H9 (cell line): ENCODE results near the gene EXPH5. TPM values are rescaled to one million over a fixed set of nuclear protein-coding genes. Genes with fewer than 3 reads are reported as not detected.

ENCODE experiments used
- DNase-seq: peaks from one replicate; pipeline ENCODE4 v3.0.0-alpha.2; 2017
- H2AFZ ChIP-seq: one replicate; pipeline ENCODE4 v1.6.1; 2013; ENCODE audit warnings: mild to moderate bottlenecking, low read length, control low read depth, moderate library complexity
- H2AK5ac ChIP-seq: 2 replicates; pipeline ENCODE4 v1.6.1; 2013; ENCODE audit warnings: low read length, control low read depth, mixed read lengths; ENCODE audit not compliant: insufficient read length
- H2BK120ac ChIP-seq: one replicate; pipeline ENCODE4 v1.6.1; 2013; ENCODE audit warnings: low read depth, mild to moderate bottlenecking, low read length, control low read depth, inconsistent platforms; ENCODE audit not compliant: poor library complexity, severe bottlenecking
- H2BK12ac ChIP-seq: 2 replicates; pipeline ENCODE4 v1.6.1; 2013; ENCODE audit warnings: low read length, control low read depth, mixed read lengths, low read depth; ENCODE audit not compliant: insufficient read length
- H2BK15ac ChIP-seq: 2 replicates; pipeline ENCODE4 v1.6.1; 2013; ENCODE audit warnings: low read depth, low read length, control low read depth
- H2BK20ac ChIP-seq: one replicate; pipeline ENCODE4 v1.6.1; 2013; ENCODE audit warnings: low read depth, mild to moderate bottlenecking, low read length, control low read depth, inconsistent platforms; ENCODE audit not compliant: poor library complexity, severe bottlenecking
- H2BK5ac ChIP-seq: 2 replicates; pipeline ENCODE4 v1.6.1; 2013; ENCODE audit warnings: low read length, control low read depth, mixed read lengths; ENCODE audit not compliant: insufficient read length
- H3K14ac ChIP-seq: 2 replicates; pipeline ENCODE4 v1.6.1; 2013; ENCODE audit warnings: low read length, control low read depth; ENCODE audit not compliant: insufficient read depth
- H3K18ac ChIP-seq: 2 replicates; pipeline ENCODE4 v1.6.1; 2013; ENCODE audit warnings: low read depth, mild to moderate bottlenecking, mixed read lengths, low read length, control low read depth; ENCODE audit not compliant: insufficient read length
- H3K23ac ChIP-seq: 2 replicates; pipeline ENCODE4 v1.6.1; 2013; ENCODE audit warnings: low read length, control low read depth, mixed read lengths, low read depth; ENCODE audit not compliant: insufficient read length
- H3K23me2 ChIP-seq: 2 replicates; pipeline ENCODE4 v1.6.1; 2013; ENCODE audit warnings: low read depth, mild to moderate bottlenecking, mixed read lengths, low read length, control low read depth; ENCODE audit not compliant: insufficient read length, poor library complexity, severe bottlenecking
- H3K27ac ChIP-seq: 2 replicates; pipeline ENCODE4 v1.5.1; 2013; ENCODE audit warnings: low read length, control low read depth, mixed read lengths, low read depth; ENCODE audit not compliant: insufficient read length
- H3K27me3 ChIP-seq: 2 replicates; pipeline ENCODE4 v1.6.1; 2013; ENCODE audit warnings: low read length, control low read depth, inconsistent platforms; ENCODE audit not compliant: insufficient read depth
- H3K4ac ChIP-seq: 2 replicates; pipeline ENCODE4 v1.6.1; 2013; ENCODE audit warnings: low read depth, mild to moderate bottlenecking, control low read depth, inconsistent platforms, low read length, moderate library complexity
- H3K4me1 ChIP-seq: 2 replicates; pipeline ENCODE4 v1.6.1; 2013; ENCODE audit warnings: low read length, control low read depth, inconsistent platforms; ENCODE audit not compliant: insufficient read depth
- H3K4me2 ChIP-seq: 2 replicates; pipeline ENCODE4 v1.6.1; 2013; ENCODE audit warnings: low read length, control low read depth, mixed read lengths; ENCODE audit not compliant: insufficient read length, insufficient read depth
- H3K56ac ChIP-seq: 2 replicates; pipeline ENCODE4 v1.6.1; 2013; ENCODE audit warnings: low read depth, mild to moderate bottlenecking, mixed read lengths, low read length, control low read depth; ENCODE audit not compliant: insufficient read length
- H3K79me1 ChIP-seq: 2 replicates; pipeline ENCODE4 v1.6.1; 2013; ENCODE audit warnings: low read depth, mild to moderate bottlenecking, moderate library complexity, low read length, control low read depth, inconsistent platforms; ENCODE audit not compliant: insufficient read depth, poor library complexity, severe bottlenecking
- H3K79me2 ChIP-seq: 2 replicates; pipeline ENCODE4 v1.6.1; 2013; ENCODE audit warnings: low read length, control low read depth, inconsistent platforms; ENCODE audit not compliant: insufficient read depth
- H3K9ac ChIP-seq: 2 replicates; pipeline ENCODE4 v1.6.1; 2013; ENCODE audit warnings: low read length, control low read depth, mixed read lengths; ENCODE audit not compliant: insufficient read length; ENCODE audit errors: extremely low read depth
- H3K9me3 ChIP-seq: one replicate; pipeline ENCODE4 v1.6.1; 2013; ENCODE audit warnings: low read depth, low read length, inconsistent platforms; ENCODE audit not compliant: control insufficient read depth
- H3T11ph ChIP-seq: one replicate; pipeline ENCODE4 v1.6.1; 2013; ENCODE audit warnings: mild to moderate bottlenecking, low read length, control low read depth, inconsistent platforms
- H4K20me1 ChIP-seq: one replicate; pipeline ENCODE4 v1.6.1; 2013; ENCODE audit not compliant: control insufficient read depth, insufficient read length, insufficient read depth
- H4K5ac ChIP-seq: 2 replicates; pipeline ENCODE4 v1.6.1; 2013; ENCODE audit warnings: low read depth, mild to moderate bottlenecking, mixed read lengths, low read length, control low read depth; ENCODE audit not compliant: insufficient read length
- H4K8ac ChIP-seq: replicated peaks from 2 replicates; pipeline ENCODE4 v1.6.1; 2013; ENCODE audit warnings: low read length, control low read depth, mixed read lengths, low read depth; ENCODE audit not compliant: insufficient read length
- H4K91ac ChIP-seq: 2 replicates; pipeline ENCODE4 v1.6.1; 2013; ENCODE audit warnings: low read depth, mild to moderate bottlenecking, moderate library complexity, mixed read lengths, low read length, control low read depth; ENCODE audit not compliant: insufficient read length
- H3K27ac Mint-ChIP-seq, 3 experiments: 2 replicates in 2 of 3; 3 replicates in 1 of 3; pipeline ENCODE4 v1.8.0; 2020 to 2021; ENCODE audit warnings: mixed read lengths in 3 of 3, mild to moderate bottlenecking in 1 of 3, moderate library complexity in 1 of 3
- H3K27me3 Mint-ChIP-seq: 2 replicates; pipeline ENCODE4 v1.8.0; 2021; ENCODE audit warnings: low read depth, mild to moderate bottlenecking, moderate library complexity, mixed read lengths
- H3K36me3 Mint-ChIP-seq, 3 experiments: 2 replicates in 2 of 3; 3 replicates in 1 of 3; pipeline ENCODE4 v1.8.0; 2020 to 2021; ENCODE audit warnings: low read depth in 3 of 3, mixed read lengths in 3 of 3; ENCODE audit not compliant: insufficient read depth in 1 of 3
- H3K4me1 Mint-ChIP-seq, 2 experiments: 2 replicates each; pipeline ENCODE4 v1.8.0; 2020; ENCODE audit warnings: mixed read lengths in 2 of 2
- H3K4me3 Mint-ChIP-seq, 2 experiments: 2 replicates in 1 of 2; 3 replicates in 1 of 2; pipeline ENCODE4 v1.8.0; 2020 to 2021; ENCODE audit warnings: mild to moderate bottlenecking in 2 of 2, mixed read lengths in 2 of 2, moderate library complexity in 1 of 2
- H3K9me3 Mint-ChIP-seq, 2 experiments: 2 replicates in 1 of 2; 3 replicates in 1 of 2; pipeline ENCODE4 v1.8.0; 2020; ENCODE audit warnings: mild to moderate bottlenecking in 2 of 2, mixed read lengths in 2 of 2, moderate library complexity in 1 of 2
- WGBS: extraction: QIAGEN DNeasy Blood & Tissue Kit; methylation state at CpG from one replicate; pipeline ENCODE4 v1.1.7; 2013; ENCODE audit warnings: missing lambda C conversion rate, low lambda C conversion rate, mixed read lengths; ENCODE audit not compliant: insufficient read length; ENCODE audit errors: extremely low coverage; 5-methylcytosine and 5-hydroxymethylcytosine counted together
- total RNA-seq: library from RNA; stranded (reverse); gene quantifications from 2 replicates; pipeline ENCODE4 v1.2.1, GENCODE V29; 2021
- TF ChIP-seq, protein P1 (sequence below): fragments of 200-600 bp; sonication (generic); conservative IDR thresholded peaks from 3 replicates; pipeline ENCODE4 v1.8.0; 2021; ENCODE audit warnings: antibody characterized with exemption, mild to moderate bottlenecking

EXPH5 gene
- total RNA-seq, 1 experiment from 2014 or later = 3.1 TPM

- no peak overlapping the region for H2BK20ac ChIP-seq
- H3T11ph ChIP-seq = no peak overlapping the region
- no peaks in the 10 kb centered on the region for H4K20me1 ChIP-seq
- no peaks in the 10 kb centered on the region for H3K36me3 Mint-ChIP-seq
- no peaks in the 10 kb centered on the region for H3K27me3 ChIP-seq
- no peaks in the 10 kb centered on the region for H3K9me3 ChIP-seq
- H3K27me3 Mint-ChIP-seq = no peaks in the 10 kb centered on the region
- H3K4ac ChIP-seq = no peak overlapping the region
- H3K18ac ChIP-seq = no peak overlapping the region
- TF ChIP-seq, protein P1, sequence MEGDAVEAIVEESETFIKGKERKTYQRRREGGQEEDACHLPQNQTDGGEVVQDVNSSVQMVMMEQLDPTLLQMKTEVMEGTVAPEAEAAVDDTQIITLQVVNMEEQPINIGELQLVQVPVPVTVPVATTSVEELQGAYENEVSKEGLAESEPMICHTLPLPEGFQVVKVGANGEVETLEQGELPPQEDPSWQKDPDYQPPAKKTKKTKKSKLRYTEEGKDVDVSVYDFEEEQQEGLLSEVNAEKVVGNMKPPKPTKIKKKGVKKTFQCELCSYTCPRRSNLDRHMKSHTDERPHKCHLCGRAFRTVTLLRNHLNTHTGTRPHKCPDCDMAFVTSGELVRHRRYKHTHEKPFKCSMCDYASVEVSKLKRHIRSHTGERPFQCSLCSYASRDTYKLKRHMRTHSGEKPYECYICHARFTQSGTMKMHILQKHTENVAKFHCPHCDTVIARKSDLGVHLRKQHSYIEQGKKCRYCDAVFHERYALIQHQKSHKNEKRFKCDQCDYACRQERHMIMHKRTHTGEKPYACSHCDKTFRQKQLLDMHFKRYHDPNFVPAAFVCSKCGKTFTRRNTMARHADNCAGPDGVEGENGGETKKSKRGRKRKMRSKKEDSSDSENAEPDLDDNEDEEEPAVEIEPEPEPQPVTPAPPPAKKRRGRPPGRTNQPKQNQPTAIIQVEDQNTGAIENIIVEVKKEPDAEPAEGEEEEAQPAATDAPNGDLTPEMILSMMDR = no peak
- no peak overlapping the region for H3K14ac ChIP-seq
- 0 out of 2 replicates have a peak, but pooled peaks cover 6% of the 10 kb centered on the region for H3K4me1 ChIP-seq
- no peaks in the 10 kb centered on the region for H3K23me2 ChIP-seq
- no peak for DNase-seq
- no peaks in the 10 kb centered on the region for H3K79me2 ChIP-seq
- no peak overlapping the region for H2BK120ac ChIP-seq
- no peaks in the 10 kb centered on the region for H3K9me3 Mint-ChIP-seq
- H4K91ac ChIP-seq = no peak overlapping the region
- H2BK5ac ChIP-seq = no peak overlapping the region
- no peak overlapping the region for H3K9ac ChIP-seq
- no peak overlapping the region for H2BK12ac ChIP-seq
- H3K27ac Mint-ChIP-seq = 0 out of 7 replicates have a peak overlapping the region, but pooled peaks of 1 of the 3 experiments have one; percentile 31
- no peaks in the 10 kb centered on the region for H3K79me1 ChIP-seq
- H3K4me1 Mint-ChIP-seq = peaks cover 12 to 14% of the 10 kb centered on the region in 2 experiments
- no peak overlapping the region for H3K27ac ChIP-seq
- no peak overlapping the region for H4K8ac ChIP-seq
- no peak overlapping the region for H3K23ac ChIP-seq
- no peak overlapping the region for H3K4me2 ChIP-seq
- H3K56ac ChIP-seq = no peak overlapping the region
- H2AFZ ChIP-seq = no peak overlapping the region
- no peak overlapping the region for H2BK15ac ChIP-seq
- no CpG with 5 or more reads among the region's 2 CpGs for WGBS
- no peak overlapping the region for H2AK5ac ChIP-seq
- no peak overlapping the region for H4K5ac ChIP-seq
- no peak overlapping the region for H3K4me3 Mint-ChIP-seq
Measured at GRCh38 chr11:108534274-108534882, 59.2 kb downstream of the EXPH5 start.
